ENCODE results near the gene PEF1.

The PEF1 gene

DNA sequence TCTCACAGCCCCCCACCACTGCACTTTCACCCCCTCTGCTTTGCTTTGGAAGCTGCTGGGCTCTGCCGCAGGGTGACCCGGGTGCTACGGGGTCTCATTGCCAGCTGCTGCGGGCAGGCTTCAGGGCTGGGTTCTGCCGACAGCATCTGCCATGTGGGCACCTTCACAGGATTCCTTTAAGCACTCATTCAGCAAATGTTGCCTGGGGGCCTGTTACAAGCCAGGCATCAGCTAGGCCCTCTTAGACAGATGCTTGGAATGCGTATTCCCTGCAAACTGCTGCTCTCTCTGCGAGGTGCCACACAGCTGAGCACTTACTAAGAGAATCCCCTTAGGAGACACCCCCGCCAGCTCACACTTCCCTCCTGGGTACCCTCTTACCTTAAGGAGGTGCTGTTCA, 29.9 kb upstream of the PEF1 start:
- H3K79me2 ChIP-seq (ENCODE audit: insufficient read depth, low read length), result no peaks in the 10 kb centered on the region
- no peaks in the 10 kb centered on the region for H3K36me3 ChIP-seq (ENCODE audit: low read length)
- TF ChIP-seq EZH2phosphoT487 (conservative IDR thresholded peaks at IDR 0.05; ENCODE audit: low read length), result no peak
- TF ChIP-seq, protein P1, sequence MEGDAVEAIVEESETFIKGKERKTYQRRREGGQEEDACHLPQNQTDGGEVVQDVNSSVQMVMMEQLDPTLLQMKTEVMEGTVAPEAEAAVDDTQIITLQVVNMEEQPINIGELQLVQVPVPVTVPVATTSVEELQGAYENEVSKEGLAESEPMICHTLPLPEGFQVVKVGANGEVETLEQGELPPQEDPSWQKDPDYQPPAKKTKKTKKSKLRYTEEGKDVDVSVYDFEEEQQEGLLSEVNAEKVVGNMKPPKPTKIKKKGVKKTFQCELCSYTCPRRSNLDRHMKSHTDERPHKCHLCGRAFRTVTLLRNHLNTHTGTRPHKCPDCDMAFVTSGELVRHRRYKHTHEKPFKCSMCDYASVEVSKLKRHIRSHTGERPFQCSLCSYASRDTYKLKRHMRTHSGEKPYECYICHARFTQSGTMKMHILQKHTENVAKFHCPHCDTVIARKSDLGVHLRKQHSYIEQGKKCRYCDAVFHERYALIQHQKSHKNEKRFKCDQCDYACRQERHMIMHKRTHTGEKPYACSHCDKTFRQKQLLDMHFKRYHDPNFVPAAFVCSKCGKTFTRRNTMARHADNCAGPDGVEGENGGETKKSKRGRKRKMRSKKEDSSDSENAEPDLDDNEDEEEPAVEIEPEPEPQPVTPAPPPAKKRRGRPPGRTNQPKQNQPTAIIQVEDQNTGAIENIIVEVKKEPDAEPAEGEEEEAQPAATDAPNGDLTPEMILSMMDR (IDR thresholded peaks at IDR 0.05; ENCODE audit: insufficient read depth, low read length, poor library complexity, severe bottlenecking), result no peak
- H4K20me1 ChIP-seq (ENCODE audit: low read depth, low read length), result no peaks in the 10 kb centered on the region
- no peaks in the 10 kb centered on the region for H3K9me2 ChIP-seq (replicated peaks; ENCODE audit: insufficient read depth, low read length)
- H3K4me2 ChIP-seq (ENCODE audit: low read depth, low read length, poor library complexity, severe bottlenecking), result no peak overlapping the region
- no peak overlapping the region for H3K27ac ChIP-seq (ENCODE audit: low read depth, low read length)
- H3K4me3 ChIP-seq (ENCODE audit: insufficient read depth, low read length, poor library complexity, severe bottlenecking), result no peak overlapping the region
- H3K27me3 ChIP-seq (ENCODE audit: low read length), result no peaks in the 10 kb centered on the region
- H3K9ac ChIP-seq (ENCODE audit: low read length), result no peak overlapping the region
- no peaks in the 10 kb centered on the region for H3K9me3 ChIP-seq (ENCODE audit: insufficient read depth, low read length)
- no peaks in the 10 kb centered on the region for H3F3A ChIP-seq (ENCODE audit: insufficient read depth)
- no peak overlapping the region for H2AFZ ChIP-seq (ENCODE audit: low read depth, low read length, severe bottlenecking)

DNA sequence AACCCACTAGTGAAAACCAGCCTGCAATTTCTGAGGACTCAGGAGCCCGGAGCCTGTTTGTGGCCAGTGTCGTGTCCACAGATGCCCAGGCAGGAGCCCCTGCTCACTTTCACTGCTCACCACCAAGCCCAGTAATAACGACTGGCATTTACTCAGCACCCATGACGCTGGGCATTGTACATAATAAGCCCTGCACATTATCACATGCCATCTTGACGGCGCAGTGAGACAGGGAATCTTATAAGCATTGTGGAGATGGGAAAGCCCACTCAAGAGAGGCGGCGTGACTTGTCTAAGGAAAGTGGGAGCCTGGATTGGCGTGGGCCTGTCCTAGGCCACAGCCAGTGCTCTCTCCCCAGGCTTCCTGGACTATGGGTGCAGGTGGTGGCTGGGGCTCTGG, 28.8 kb upstream of the PEF1 start:
- Histone ChIP-seq H3K9me2 (replicated peaks; ENCODE audit: insufficient read depth, low read length) (no peaks in the 10 kb centered on the region), H3K4me2 (ENCODE audit: low read depth, low read length, poor library complexity, severe bottlenecking) (no peak overlapping the region), H3K9ac (ENCODE audit: low read length) (no peak overlapping the region), H3K79me2 (ENCODE audit: insufficient read depth, low read length) (no peaks in the 10 kb centered on the region), H2AFZ (ENCODE audit: low read depth, low read length, severe bottlenecking) (no peak overlapping the region), H3K36me3 (ENCODE audit: low read length) (no peaks in the 10 kb centered on the region), H3K27ac (ENCODE audit: low read depth, low read length) (no peak overlapping the region), H3K9me3 (ENCODE audit: insufficient read depth, low read length) (no peaks in the 10 kb centered on the region), H3F3A (ENCODE audit: insufficient read depth) (no peaks in the 10 kb centered on the region), H4K20me1 (ENCODE audit: low read depth, low read length) (no peaks in the 10 kb centered on the region), H3K27me3 (ENCODE audit: low read length) (no peaks in the 10 kb centered on the region; the same call in 1 of the 2 replicates), H3K4me3 (ENCODE audit: insufficient read depth, low read length, poor library complexity, severe bottlenecking) (no peak overlapping the region)
- TF ChIP-seq, protein P1 (IDR thresholded peaks at IDR 0.05; ENCODE audit: insufficient read depth, low read length, poor library complexity, severe bottlenecking), result no peak
- TF ChIP-seq EZH2phosphoT487 (conservative IDR thresholded peaks at IDR 0.05; ENCODE audit: low read length), result no peak

DNA sequence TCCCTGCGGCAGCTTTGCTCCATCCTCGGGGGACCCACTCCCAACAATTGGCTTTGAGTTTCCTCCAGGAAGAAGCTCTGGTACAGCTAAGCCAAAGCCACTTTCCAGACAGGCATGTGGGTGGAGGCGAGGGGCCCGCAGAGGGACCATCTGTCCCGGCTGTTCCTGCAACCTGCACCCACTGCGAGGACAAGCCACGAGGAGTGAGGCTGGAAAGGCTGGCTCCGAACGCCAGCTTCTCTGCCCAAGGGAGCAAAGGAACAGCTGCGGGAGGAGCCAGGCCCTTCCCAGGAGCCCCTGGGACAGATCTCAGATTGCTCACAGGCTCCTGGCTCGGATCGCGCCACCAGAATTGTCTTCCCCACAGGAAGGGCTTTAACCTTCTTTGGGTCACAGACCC, 28.3 kb upstream of the PEF1 start:
- Histone ChIP-seq H3K9ac (ENCODE audit: low read length) (no peak overlapping the region), H4K20me1 (ENCODE audit: low read depth, low read length) (no peaks in the 10 kb centered on the region), H3K4me3 (ENCODE audit: insufficient read depth, low read length, poor library complexity, severe bottlenecking) (no peak overlapping the region), H3K9me3 (ENCODE audit: insufficient read depth, low read length) (no peaks in the 10 kb centered on the region), H3K4me2 (ENCODE audit: low read depth, low read length, poor library complexity, severe bottlenecking) (no peak overlapping the region), H3K36me3 (ENCODE audit: low read length) (no peaks in the 10 kb centered on the region), H3F3A (ENCODE audit: insufficient read depth) (no peaks in the 10 kb centered on the region), H3K27ac (ENCODE audit: low read depth, low read length) (no peak overlapping the region), H2AFZ (ENCODE audit: low read depth, low read length, severe bottlenecking) (no peak overlapping the region), H3K27me3 (ENCODE audit: low read length) (no peaks in the 10 kb centered on the region; the same call in 1 of the 2 replicates), H3K79me2 (ENCODE audit: insufficient read depth, low read length) (no peaks in the 10 kb centered on the region), H3K9me2 (replicated peaks; ENCODE audit: insufficient read depth, low read length) (no peaks in the 10 kb centered on the region)
- TF ChIP-seq, protein P1 (IDR thresholded peaks at IDR 0.05; ENCODE audit: insufficient read depth, low read length, poor library complexity, severe bottlenecking), result no peak
- TF ChIP-seq EZH2phosphoT487 (conservative IDR thresholded peaks at IDR 0.05; ENCODE audit: low read length), result no peak
